ENCODE data around the gene ERBB2. TPM values are rescaled to one million over a fixed set of nuclear protein-coding genes. Genes with fewer than 3 reads are reported as not detected.

ERBB2 gene
- total and polyA plus RNA-seq, 2 experiments from 2014 or later: 46.2 to 196 TPM

DNA sequence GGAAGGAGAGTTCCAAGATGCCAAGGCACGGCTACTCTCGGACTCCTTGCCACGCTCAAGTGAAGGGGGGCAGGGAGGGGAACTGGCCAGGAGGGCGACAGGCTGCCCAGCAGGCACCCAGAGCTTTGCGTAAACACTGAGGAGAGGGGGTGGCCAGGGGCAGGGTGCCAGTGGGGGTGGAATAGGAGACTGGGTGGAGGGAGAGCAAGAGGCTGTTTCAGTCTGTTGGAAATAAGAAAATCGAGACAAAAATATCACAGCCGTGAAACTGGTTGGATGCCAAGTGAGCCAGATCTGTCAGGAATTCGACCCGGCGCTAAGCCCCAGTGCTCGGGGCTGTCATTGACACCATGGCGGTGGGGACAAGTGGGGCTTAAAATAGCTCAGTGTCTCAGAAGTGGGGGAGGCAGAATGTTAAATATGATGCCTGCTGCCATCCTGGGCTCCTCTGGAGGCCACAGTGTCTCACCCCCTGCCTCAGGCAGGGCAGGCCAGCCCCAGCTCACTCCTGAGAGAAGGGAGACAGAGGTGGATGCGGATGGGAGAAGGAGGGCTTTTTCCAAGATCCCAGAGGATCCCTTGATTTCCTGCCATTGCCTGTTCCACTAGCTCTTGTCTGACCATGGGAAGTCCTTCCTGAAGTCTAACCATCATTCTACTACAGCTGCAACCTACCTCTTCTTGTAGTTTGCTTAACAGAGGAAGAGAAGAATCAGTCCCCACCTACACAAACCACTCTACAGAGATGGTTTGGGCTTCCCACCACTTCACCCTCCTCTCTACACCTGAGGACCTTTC, 22.1 kb upstream of the ERBB2 start:
- H3K27me3 Mint-ChIP-seq (ENCODE audit: insufficient read depth, low read depth, poor library complexity): peaks cover 27% of the 10 kb centered on the region
- Histone ChIP-seq H3F3A (replicated peaks; ENCODE audit: low read depth) (no peaks in the 10 kb centered on the region), H4K20me1 (replicated peaks; ENCODE audit: insufficient read depth) (no peaks in the 10 kb centered on the region), H3K27me3 (ENCODE audit: insufficient read depth) (no peaks in the 10 kb centered on the region), H3K27ac (ENCODE audit: low read depth) (no peak overlapping the region), H2AFZ (no peak overlapping the region), H3K79me2 (replicated peaks; ENCODE audit: insufficient read depth) (no peaks in the 10 kb centered on the region), H3K4me1 (ENCODE audit: insufficient read depth) (0 out of 2 replicates have a peak, but pooled peaks cover 5% of the 10 kb centered on the region), H3K9me2 (ENCODE audit: insufficient read depth) (no peaks in the 10 kb centered on the region), H3K4me3 (no peak overlapping the region), H3K36me3 (ENCODE audit: insufficient read depth) (no peaks in the 10 kb centered on the region), H3K4me2 (no peak overlapping the region)
- ATAC-seq: no peak
- H3K4me3 Mint-ChIP-seq: no peak overlapping the region
- H3K27ac Mint-ChIP-seq: no peak overlapping the region
- TF ChIP-seq EZH2 (IDR thresholded peaks at IDR 0.05; ENCODE audit: low read depth, unreplicated experiment) (no peak), JUNB (IDR thresholded peaks at IDR 0.05; ENCODE audit: unreplicated experiment) (no peak), POLR2AphosphoS5 (IDR thresholded peaks at IDR 0.05; ENCODE audit: low read depth) (no peak), ZNF114 (CRISPR knock-in tag; IDR thresholded peaks at IDR 0.05) (no peak), EZH2phosphoT487 (IDR thresholded peaks at IDR 0.05; ENCODE audit: unreplicated experiment) (no peak)
- TF ChIP-seq, protein P1, sequence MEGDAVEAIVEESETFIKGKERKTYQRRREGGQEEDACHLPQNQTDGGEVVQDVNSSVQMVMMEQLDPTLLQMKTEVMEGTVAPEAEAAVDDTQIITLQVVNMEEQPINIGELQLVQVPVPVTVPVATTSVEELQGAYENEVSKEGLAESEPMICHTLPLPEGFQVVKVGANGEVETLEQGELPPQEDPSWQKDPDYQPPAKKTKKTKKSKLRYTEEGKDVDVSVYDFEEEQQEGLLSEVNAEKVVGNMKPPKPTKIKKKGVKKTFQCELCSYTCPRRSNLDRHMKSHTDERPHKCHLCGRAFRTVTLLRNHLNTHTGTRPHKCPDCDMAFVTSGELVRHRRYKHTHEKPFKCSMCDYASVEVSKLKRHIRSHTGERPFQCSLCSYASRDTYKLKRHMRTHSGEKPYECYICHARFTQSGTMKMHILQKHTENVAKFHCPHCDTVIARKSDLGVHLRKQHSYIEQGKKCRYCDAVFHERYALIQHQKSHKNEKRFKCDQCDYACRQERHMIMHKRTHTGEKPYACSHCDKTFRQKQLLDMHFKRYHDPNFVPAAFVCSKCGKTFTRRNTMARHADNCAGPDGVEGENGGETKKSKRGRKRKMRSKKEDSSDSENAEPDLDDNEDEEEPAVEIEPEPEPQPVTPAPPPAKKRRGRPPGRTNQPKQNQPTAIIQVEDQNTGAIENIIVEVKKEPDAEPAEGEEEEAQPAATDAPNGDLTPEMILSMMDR (conservative IDR thresholded peaks at IDR 0.05; ENCODE audit: low read depth in 2 of 2): no peak
- no peaks in the 10 kb centered on the region for H3K9me3 Mint-ChIP-seq
- H3K4me1 Mint-ChIP-seq: peaks cover 25% of the 10 kb centered on the region
- peaks cover 21% of the 10 kb centered on the region for H3K36me3 Mint-ChIP-seq (ENCODE audit: low read depth)
- no peak for DNase-seq (ENCODE audit: low spot score)

DNA sequence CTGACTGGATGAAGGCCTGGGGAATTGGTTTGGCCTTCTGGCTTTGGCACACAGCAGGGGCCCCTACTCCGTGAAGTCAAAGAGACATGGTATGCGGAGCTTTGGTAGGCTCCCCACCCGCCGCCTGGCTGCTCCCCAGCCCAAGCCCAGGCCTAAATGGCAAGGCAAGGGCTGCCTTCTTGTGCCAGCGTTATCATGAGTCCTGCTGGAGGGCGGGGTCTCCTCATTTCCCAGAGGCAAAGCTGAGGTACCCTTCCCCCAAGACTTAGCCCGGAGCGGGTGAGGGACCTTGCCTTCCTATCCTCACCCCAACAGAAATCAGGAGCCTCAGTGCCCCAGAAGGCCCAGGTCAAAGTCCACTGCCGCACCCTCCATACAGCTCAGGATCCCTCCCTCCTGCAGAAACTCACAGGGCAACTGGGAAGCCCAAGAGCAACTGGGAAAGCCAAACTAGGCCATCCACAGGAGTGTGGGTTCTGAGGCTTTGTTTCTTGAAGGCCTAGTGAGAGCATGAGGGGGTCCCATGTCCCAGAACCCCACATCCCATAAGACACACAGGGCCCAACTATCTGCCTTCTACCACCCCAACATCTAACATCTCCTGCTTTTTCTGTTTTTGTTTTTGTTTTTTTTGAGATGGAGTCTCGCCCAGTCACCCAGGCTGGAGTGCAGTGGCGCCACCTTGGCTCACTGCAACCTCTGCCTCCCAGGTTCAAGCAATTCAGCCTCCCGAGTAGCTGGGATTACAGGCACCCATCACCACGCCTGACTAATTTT, 21.3 kb upstream of the ERBB2 start:
- no peaks in the 10 kb centered on the region for H3K36me3 ChIP-seq (ENCODE audit: insufficient read depth)
- H3K79me2 ChIP-seq (replicated peaks; ENCODE audit: insufficient read depth): no peaks in the 10 kb centered on the region
- no peak overlapping the region for H3K4me2 ChIP-seq
- Mint-ChIP-seq H3K4me1 (peaks cover 31% of the 10 kb centered on the region), H3K27ac (peak overlapping the region; percentile 7; the same call in 1 of the 2 replicates), H3K4me3 (no peak overlapping the region), H3K27me3 (ENCODE audit: insufficient read depth, low read depth, poor library complexity) (peaks cover 24% of the 10 kb centered on the region), H3K9me3 (no peaks in the 10 kb centered on the region), H3K36me3 (ENCODE audit: low read depth) (peaks cover 28% of the 10 kb centered on the region)
- no peak overlapping the region for H3K4me3 ChIP-seq
- H3K27me3 ChIP-seq (ENCODE audit: insufficient read depth): no peaks in the 10 kb centered on the region
- H2AFZ ChIP-seq: no peak overlapping the region
- TF ChIP-seq CREB1 (CRISPR knock-in tag; IDR thresholded peaks at IDR 0.05; ENCODE audit: low read depth) (no peak), STAT1 (IDR thresholded peaks at IDR 0.05; ENCODE audit: unreplicated experiment) (no peak)
- TF ChIP-seq, protein P1 (conservative IDR thresholded peaks at IDR 0.05; ENCODE audit: low read depth in 2 of 2): peak; percentile 42 to 47
- H3K27ac ChIP-seq (ENCODE audit: low read depth): no peak overlapping the region
- ATAC-seq (peak; percentile 8; the same call in 1 of the 3 replicates), DNase-seq (ENCODE audit: low spot score) (no peak)
- H3K4me1 ChIP-seq (ENCODE audit: insufficient read depth): 0 out of 2 replicates have a peak, but pooled peaks cover 5% of the 10 kb centered on the region
- H3F3A ChIP-seq (replicated peaks; ENCODE audit: low read depth): no peaks in the 10 kb centered on the region
- H3K9me2 ChIP-seq (ENCODE audit: insufficient read depth): no peaks in the 10 kb centered on the region
- H4K20me1 ChIP-seq (replicated peaks; ENCODE audit: insufficient read depth): no peaks in the 10 kb centered on the region

Measured in GM23338 (cell line).